ENCODE results near the gene DSC3.
"Not testable (repeated sequence)": the region's sequence is repeated elsewhere in the genome, so short reads cannot be mapped to it uniquely, and the experiment has no call there.

The DSC3 gene

GRCh38 chr18:30985753-30986152, 56.8 kb downstream of the DSC3 start:
- Histone ChIP-seq H3K79me2 (ENCODE audit: control insufficient read depth, insufficient read depth, low read length) (no peaks in the 10 kb centered on the region), H3K36me3 (ENCODE audit: control insufficient read depth, insufficient read depth, low read length) (no peaks in the 10 kb centered on the region), H3K79me1 (ENCODE audit: low read length) (no peaks in the 10 kb centered on the region), H2BK5ac (ENCODE audit: low read length) (no peak overlapping the region), H3K27ac (ENCODE audit: low read depth, low read length) (no peak overlapping the region), H3K23ac (ENCODE audit: low read length) (no peak overlapping the region), H3K4me3 (ENCODE audit: low read length) (no peak overlapping the region), H3K9ac (ENCODE audit: low read length) (no peak overlapping the region), H2AK5ac (ENCODE audit: low read length) (no peak overlapping the region), H4K5ac (ENCODE audit: low read length) (no peak overlapping the region), H3K56ac (ENCODE audit: low read length) (no peak overlapping the region), H2BK15ac (replicated peaks; ENCODE audit: low read depth) (no peak overlapping the region), H4K8ac (ENCODE audit: low read depth, low read length) (no peak overlapping the region), H3K27me3 (ENCODE audit: insufficient read depth, low read length, poor library complexity) (no peaks in the 10 kb centered on the region), H3K18ac (ENCODE audit: low read length) (no peak overlapping the region), H3K4ac (ENCODE audit: low read depth, low read length) (no peak overlapping the region), H3K4me1 (ENCODE audit: control insufficient read depth, low read depth, low read length) (no peaks in the 10 kb centered on the region), H3K4me2 (ENCODE audit: low read length) (no peak overlapping the region), H2BK120ac (ENCODE audit: low read depth, low read length) (no peak overlapping the region)
- DNase-seq: no peak
- WGBS (ENCODE audit: extremely low coverage, insufficient coverage, low lambda C conversion rate): no CpG with 5 or more reads among the region's 12 CpGs

DNA sequence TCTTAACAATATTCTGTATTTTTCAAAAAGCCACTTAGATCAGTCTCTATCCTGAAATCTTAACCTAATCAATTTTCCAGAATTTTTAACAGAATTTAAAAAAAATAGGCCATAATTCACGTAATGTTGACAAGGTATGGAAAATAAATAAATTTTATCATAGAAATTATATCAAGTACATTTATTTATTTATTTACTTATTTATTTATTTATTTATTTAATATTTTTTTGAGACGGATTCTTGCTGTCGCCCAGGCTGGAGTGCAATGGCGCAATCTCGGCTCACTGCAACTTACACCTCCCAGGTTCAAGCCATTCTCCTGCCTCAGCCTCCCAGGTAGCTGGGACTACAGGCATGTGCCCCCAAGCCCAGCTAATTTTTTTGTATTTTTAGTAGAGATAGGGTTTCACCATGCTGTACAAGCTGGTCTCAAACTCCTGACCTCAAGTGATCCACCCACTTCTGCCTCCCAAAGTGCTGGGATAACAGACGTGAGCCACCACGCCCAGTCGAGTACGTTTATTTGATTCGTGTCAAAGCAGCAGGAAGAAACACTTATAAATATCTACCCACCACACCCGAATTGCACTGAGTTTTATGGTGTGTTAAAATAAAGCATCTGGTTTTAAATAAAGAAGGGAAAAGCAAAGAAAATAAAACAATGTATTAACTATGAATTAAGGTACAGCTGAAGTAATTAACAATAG, 60.1 kb downstream of the DSC3 start:
- Histone ChIP-seq H2BK15ac (replicated peaks; ENCODE audit: low read depth) (no peak overlapping the region), H3K18ac (ENCODE audit: low read length) (no peak overlapping the region), H4K8ac (ENCODE audit: low read depth, low read length) (no peak overlapping the region), H2BK120ac (ENCODE audit: low read depth, low read length) (no peak overlapping the region), H3K23ac (ENCODE audit: low read length) (no peak overlapping the region), H3K79me1 (ENCODE audit: low read length) (no peaks in the 10 kb centered on the region), H3K4me2 (ENCODE audit: low read length) (no peak overlapping the region), H3K27me3 (ENCODE audit: insufficient read depth, low read length, poor library complexity) (no peaks in the 10 kb centered on the region), H3K4me1 (ENCODE audit: control insufficient read depth, low read depth, low read length) (no peaks in the 10 kb centered on the region), H2AK5ac (ENCODE audit: low read length) (no peak overlapping the region), H3K27ac (ENCODE audit: low read depth, low read length) (no peak overlapping the region), H3K79me2 (ENCODE audit: control insufficient read depth, insufficient read depth, low read length) (no peaks in the 10 kb centered on the region), H3K36me3 (ENCODE audit: control insufficient read depth, insufficient read depth, low read length) (no peaks in the 10 kb centered on the region), H3K56ac (ENCODE audit: low read length) (no peak overlapping the region), H2BK5ac (ENCODE audit: low read length) (no peak overlapping the region), H3K9ac (ENCODE audit: low read length) (no peak overlapping the region), H3K4me3 (ENCODE audit: low read length) (no peak overlapping the region), H4K5ac (ENCODE audit: low read length) (no peak overlapping the region), H3K4ac (ENCODE audit: low read depth, low read length) (no peak overlapping the region)
- no CpG with 5 or more reads among the region's 11 CpGs for WGBS (ENCODE audit: extremely low coverage, insufficient coverage, low lambda C conversion rate)
- DNase-seq: no peak

DNA sequence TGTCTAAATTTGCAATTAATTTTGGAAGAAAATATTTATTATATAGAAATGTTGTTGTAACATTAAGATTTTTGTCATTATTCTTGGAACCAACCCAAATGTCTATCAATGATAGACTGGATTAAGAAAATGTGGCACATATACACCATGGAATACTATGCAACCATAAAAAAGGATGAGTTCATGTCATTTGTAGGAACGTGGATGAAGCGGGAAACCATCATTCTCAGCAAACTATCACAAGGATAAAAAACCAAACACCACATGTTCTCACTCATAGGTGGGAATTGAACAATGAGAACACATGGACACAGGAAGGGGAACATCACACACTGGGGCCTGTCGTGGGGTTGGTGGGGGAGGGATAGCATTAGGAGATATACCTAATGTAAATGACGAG, 64.5 kb downstream of the DSC3 start:
- H3K9ac ChIP-seq (ENCODE audit: low read length); H3K23ac ChIP-seq (ENCODE audit: low read length); H3K4me1 ChIP-seq (ENCODE audit: control insufficient read depth, low read depth, low read length); H2BK15ac ChIP-seq (replicated peaks; ENCODE audit: low read depth); H4K5ac ChIP-seq (ENCODE audit: low read length); H3K4me3 ChIP-seq (ENCODE audit: low read length); H3K27ac ChIP-seq (ENCODE audit: low read depth, low read length); H3K56ac ChIP-seq (ENCODE audit: low read length); H3K36me3 ChIP-seq (ENCODE audit: control insufficient read depth, insufficient read depth, low read length); H3K79me1 ChIP-seq (ENCODE audit: low read length); H3K27me3 ChIP-seq (ENCODE audit: insufficient read depth, low read length, poor library complexity); H3K4ac ChIP-seq (ENCODE audit: low read depth, low read length); H4K8ac ChIP-seq (ENCODE audit: low read depth, low read length); H2BK5ac ChIP-seq (ENCODE audit: low read length); H3K18ac ChIP-seq (ENCODE audit: low read length); H2AK5ac ChIP-seq (ENCODE audit: low read length); DNase-seq; H3K79me2 ChIP-seq (ENCODE audit: control insufficient read depth, insufficient read depth, low read length); H3K4me2 ChIP-seq (ENCODE audit: low read length); H2BK120ac ChIP-seq (ENCODE audit: low read depth, low read length): not testable (repeated sequence)
- WGBS (ENCODE audit: extremely low coverage, insufficient coverage, low lambda C conversion rate): no CpG with 5 or more reads among the region's 4 CpGs

- WGBS (ENCODE audit: extremely low coverage, insufficient coverage, low lambda C conversion rate): no CpG with 5 or more reads among the region's 1 CpG
- H3K4me1 ChIP-seq (ENCODE audit: control insufficient read depth, low read depth, low read length): no peaks in the 10 kb centered on the region
- H3K18ac ChIP-seq (ENCODE audit: low read length): no peak overlapping the region
- no peaks in the 10 kb centered on the region for H3K79me2 ChIP-seq (ENCODE audit: control insufficient read depth, insufficient read depth, low read length)
- no peak overlapping the region for H3K4me3 ChIP-seq (ENCODE audit: low read length)
- no peak overlapping the region for H4K8ac ChIP-seq (ENCODE audit: low read depth, low read length)
- no peak overlapping the region for H2BK5ac ChIP-seq (ENCODE audit: low read length)
- DNase-seq: peak; percentile 22
- H3K79me1 ChIP-seq (ENCODE audit: low read length): no peaks in the 10 kb centered on the region
- no peak overlapping the region for H2BK120ac ChIP-seq (ENCODE audit: low read depth, low read length)
- H3K9ac ChIP-seq (ENCODE audit: low read length): no peak overlapping the region
- H3K23ac ChIP-seq (ENCODE audit: low read length): no peak overlapping the region
- no peak overlapping the region for H4K5ac ChIP-seq (ENCODE audit: low read length)
- H3K4me2 ChIP-seq (ENCODE audit: low read length): no peak overlapping the region
- H3K4ac ChIP-seq (ENCODE audit: low read depth, low read length): no peak overlapping the region
- H3K56ac ChIP-seq (ENCODE audit: low read length): no peak overlapping the region
- H2AK5ac ChIP-seq (ENCODE audit: low read length): no peak overlapping the region
- H3K27ac ChIP-seq (ENCODE audit: low read depth, low read length): no peak overlapping the region
- no peaks in the 10 kb centered on the region for H3K36me3 ChIP-seq (ENCODE audit: control insufficient read depth, insufficient read depth, low read length)
- no peaks in the 10 kb centered on the region for H3K27me3 ChIP-seq (ENCODE audit: insufficient read depth, low read length, poor library complexity)
- H2BK15ac ChIP-seq (replicated peaks; ENCODE audit: low read depth): no peak overlapping the region
Measured at GRCh38 chr18:30971338-30971956, 71.1 kb downstream of the DSC3 start.

GRCh38 chr18:30970196-30970816, 72.2 kb downstream of the DSC3 start:
- Histone ChIP-seq H3K9ac (ENCODE audit: low read length) (no peak overlapping the region), H2BK120ac (ENCODE audit: low read depth, low read length) (no peak overlapping the region), H3K36me3 (ENCODE audit: control insufficient read depth, insufficient read depth, low read length) (no peaks in the 10 kb centered on the region), H3K79me2 (ENCODE audit: control insufficient read depth, insufficient read depth, low read length) (no peaks in the 10 kb centered on the region), H3K4me2 (ENCODE audit: low read length) (no peak overlapping the region), H3K27ac (ENCODE audit: low read depth, low read length) (no peak overlapping the region), H2BK15ac (replicated peaks; ENCODE audit: low read depth) (no peak overlapping the region), H3K27me3 (ENCODE audit: insufficient read depth, low read length, poor library complexity) (no peaks in the 10 kb centered on the region), H4K5ac (ENCODE audit: low read length) (no peak overlapping the region), H3K79me1 (ENCODE audit: low read length) (no peaks in the 10 kb centered on the region), H3K4me3 (ENCODE audit: low read length) (no peak overlapping the region), H3K56ac (ENCODE audit: low read length) (no peak overlapping the region), H2AK5ac (ENCODE audit: low read length) (no peak overlapping the region), H3K4ac (ENCODE audit: low read depth, low read length) (no peak overlapping the region), H3K23ac (ENCODE audit: low read length) (no peak overlapping the region), H3K4me1 (ENCODE audit: control insufficient read depth, low read depth, low read length) (no peaks in the 10 kb centered on the region), H3K18ac (ENCODE audit: low read length) (no peak overlapping the region), H2BK5ac (ENCODE audit: low read length) (no peak overlapping the region), H4K8ac (ENCODE audit: low read depth, low read length) (no peak overlapping the region)
- no CpG with 5 or more reads among the region's 7 CpGs for WGBS (ENCODE audit: extremely low coverage, insufficient coverage, low lambda C conversion rate)
- peak; percentile 49 for DNase-seq
